Uterus (tissue), 2 donors: ENCODE results near the gene TEN1.
"Not testable (repeated sequence)": the region's sequence is repeated elsewhere in the genome, so short reads cannot be mapped to it uniquely, and the experiment has no call there.

Source experiments
- CTCF ChIP-seq, 4 experiments: fragments of 200-600 bp in 2 of 4; fragments of 450-650 bp in 2 of 4; sonication (generic) in 2 of 4; IDR thresholded peaks; one replicate each; pipeline ENCODE4 v1.5.1; 2016 to 2019; ENCODE audit warnings: antibody characterized with exemption in 4 of 4, mild to moderate bottlenecking in 2 of 4, moderate library complexity in 1 of 4
- POLR2A ChIP-seq, 2 donors: fragments of 450-650 bp; IDR thresholded peaks; one replicate each; pipeline ENCODE4 v1.6.1; 2016; ENCODE audit warnings: antibody characterized with exemption in 2 of 2, mild to moderate bottlenecking in 1 of 2, moderate library complexity in 1 of 2

- TF ChIP-seq CTCF, POLR2A (IDR thresholded peaks at IDR 0.05): not testable (repeated sequence)
Observed at GRCh38 chr17:76042868-76043267, 63.8 kb downstream of the TEN1 start.
